A549 (cell line): ENCODE results near the gene CHAF1A. TPM values are rescaled to one million over a fixed set of nuclear protein-coding genes. Genes with fewer than 3 reads are reported as not detected.

Experiments used
- ATAC-seq, 2 experiments: fragments of 200-7000 bp in 1 of 2; fragments of >200 bp in 1 of 2; cut with Nextera tagmentation in 1 of 2; cut with Tn5 transposase in 1 of 2; 3 replicates each; pipeline versions ENCODE4 v1.8.0 to v1.9.1; 2018 to 2020; ENCODE audit warnings: mild to moderate bottlenecking in 1 of 2, moderate library complexity in 1 of 2
- CTCF ChIA-PET: fragments of 300-600 bp; sonication (Branson Sonifier 250); formaldehyde crosslinking; extraction: SDS; loops from one replicate; lab custom pipeline; 2021; ENCODE audit warnings: antibody characterized with exemption, inconsistent platforms; lab: Yijun Ruan, JAX
- POLR2A ChIA-PET: fragments of 350-600 bp; formaldehyde crosslinking; extraction: SDS; loops from one replicate; lab custom pipeline; 2021; ENCODE audit warnings: antibody characterized with exemption, inconsistent platforms; lab: Yijun Ruan, JAX
- DNase-seq, 2 experiments: peaks; one replicate each; pipeline versions ENCODE4 v3.0.0 to v3.0.0-alpha.2; 2011 to 2016; ENCODE audit warnings: low read depth in 1 of 2, low spot score in 1 of 2
- FAIRE-seq: peaks from 2 replicates; lab custom pipeline; 2011; peaks lifted over from hg19 to GRCh38; lab: Jason Lieb, UNC
- H3K27ac ChIP-seq, 2 experiments: fragments of >200 bp; sonication (Bioruptor Twin); formaldehyde crosslinking; 3 replicates each; pipeline ENCODE4 v1.5.1; 2016 to 2017
- H3K4me1 ChIP-seq: fragments of >200 bp; sonication (Bioruptor Twin); formaldehyde crosslinking; 3 replicates; pipeline ENCODE4 v1.6.1; 2016
- H3K4me2 ChIP-seq: fragments of >200 bp; sonication (Bioruptor Twin); formaldehyde crosslinking; 3 replicates; pipeline ENCODE4 v1.6.1; 2016
- H3K4me3 ChIP-seq: fragments of >200 bp; sonication (Bioruptor Twin); formaldehyde crosslinking; 3 replicates; pipeline ENCODE4 v1.5.1; 2016
- H3K9me3 ChIP-seq: fragments of >200 bp; sonication (Bioruptor Twin); formaldehyde crosslinking; 3 replicates; pipeline ENCODE4 v1.6.1; 2016
- BCL3 ChIP-seq: fragments of >200 bp; sonication (Bioruptor Twin); formaldehyde crosslinking; IDR thresholded peaks from 3 replicates; pipeline ENCODE4 v1.6.1; 2016
- BHLHE40 ChIP-seq: IDR thresholded peaks from 2 replicates; pipeline ENCODE4 v1.6.1; 2012; ENCODE audit warnings: low read depth, low read length, inconsistent platforms
- CBX8 ChIP-seq: fragments of 200-600 bp; sonication (generic); IDR thresholded peaks from 2 replicates; pipeline ENCODE4 v1.6.1; 2016
- CHD2 ChIP-seq: fragments of 150-350 bp; IDR thresholded peaks from 2 replicates; pipeline ENCODE4 v1.6.1; 2014; ENCODE audit warnings: low read length; ENCODE audit not compliant: partially characterized antibody
- CHD4 ChIP-seq: fragments of 200-600 bp; sonication (generic); IDR thresholded peaks from 2 replicates; pipeline ENCODE4 v1.6.1; 2016; ENCODE audit warnings: antibody characterized with exemption, mild to moderate bottlenecking, borderline replicate concordance
- CTCF ChIP-seq: fragments of >200 bp; sonication (Bioruptor Twin); formaldehyde crosslinking; IDR thresholded peaks from 3 replicates; pipeline ENCODE4 v1.5.1; 2016
- EHF ChIP-seq: fragments of 250-450 bp; sonication (Bioruptor Pico); IDR thresholded peaks from 2 replicates; pipeline ENCODE4 v1.5.0; 2020; ENCODE audit warnings: mild to moderate bottlenecking
- ELK1 ChIP-seq: fragments of 150-350 bp; IDR thresholded peaks from 2 replicates; pipeline ENCODE4 v1.6.1; 2014; ENCODE audit warnings: low read depth, mild to moderate bottlenecking, low read length
- ESRRA ChIP-seq: fragments of 150-350 bp; IDR thresholded peaks from 2 replicates; pipeline ENCODE4 v1.6.1; 2014; ENCODE audit warnings: mild to moderate bottlenecking, low read length, borderline replicate concordance
- FOSB ChIP-seq: fragments of 250-450 bp; sonication (Bioruptor Pico); IDR thresholded peaks from 2 replicates; pipeline ENCODE4 v1.5.0; 2020; ENCODE audit warnings: mild to moderate bottlenecking, moderate library complexity
- FOXS1 ChIP-seq: fragments of 250-450 bp; sonication (Bioruptor Pico); IDR thresholded peaks from 2 replicates; pipeline ENCODE4 v1.5.0; 2020; ENCODE audit warnings: mild to moderate bottlenecking, moderate library complexity
- HDAC2 ChIP-seq: fragments of 200-600 bp; sonication (generic); IDR thresholded peaks from 2 replicates; pipeline ENCODE4 v1.6.1; 2016
- HOXA7 ChIP-seq: fragments of 250-450 bp; sonication (Bioruptor Pico); IDR thresholded peaks from 2 replicates; pipeline ENCODE4 v1.5.0; 2020; ENCODE audit warnings: mild to moderate bottlenecking, moderate library complexity
- HOXB5 ChIP-seq: fragments of 250-450 bp; sonication (Bioruptor Pico); IDR thresholded peaks from 2 replicates; pipeline ENCODE4 v1.5.0; 2020; ENCODE audit warnings: mild to moderate bottlenecking, moderate library complexity
- JUN ChIP-seq, 2 experiments: fragments of >200 bp; sonication (Bioruptor Twin); formaldehyde crosslinking; IDR thresholded peaks; 2 replicates in 1 of 2; 3 replicates in 1 of 2; pipeline ENCODE4 v1.6.1; 2016 to 2017
- JUNB ChIP-seq: fragments of >200 bp; sonication (Bioruptor Twin); formaldehyde crosslinking; IDR thresholded peaks from 2 replicates; pipeline ENCODE4 v1.6.1; 2016
- KDM1A ChIP-seq: fragments of 200-600 bp; sonication (generic); IDR thresholded peaks from 2 replicates; pipeline ENCODE4 v1.6.1; 2016; ENCODE audit warnings: low read depth, mild to moderate bottlenecking
- KDM5A ChIP-seq: fragments of 200-600 bp; sonication (generic); IDR thresholded peaks from 2 replicates; pipeline ENCODE4 v1.6.1; 2016; ENCODE audit warnings: antibody characterized with exemption, mild to moderate bottlenecking
- MAX ChIP-seq: IDR thresholded peaks from 2 replicates; pipeline ENCODE4 v1.6.1; 2012
- NPAS2 ChIP-seq: fragments of 250-450 bp; sonication (Bioruptor Pico); IDR thresholded peaks from 2 replicates; pipeline ENCODE4 v1.8.0; 2022; ENCODE audit warnings: mild to moderate bottlenecking, moderate library complexity, borderline replicate concordance
- NR3C1 ChIP-seq: fragments of >200 bp; sonication (Bioruptor Twin); formaldehyde crosslinking; IDR thresholded peaks from 3 replicates; pipeline ENCODE4 v1.6.1; 2017
- PHF8 ChIP-seq: fragments of 200-600 bp; sonication (generic); IDR thresholded peaks from 2 replicates; pipeline ENCODE4 v1.6.1; 2016; ENCODE audit warnings: low read depth, mild to moderate bottlenecking, antibody characterized with exemption, moderate library complexity, borderline replicate concordance
- POLR2AphosphoS2 ChIP-seq: conservative IDR thresholded peaks from 2 replicates; pipeline ENCODE4 v1.6.1; 2012; ENCODE audit warnings: low read length, improper control_type of control experiment, inconsistent platforms
- RARB ChIP-seq: fragments of 250-450 bp; sonication (Bioruptor Pico); IDR thresholded peaks from 2 replicates; pipeline ENCODE4 v1.8.0; 2021; ENCODE audit warnings: mild to moderate bottlenecking, moderate library complexity
- TFCP2L1 ChIP-seq: fragments of 250-450 bp; sonication (Bioruptor Pico); IDR thresholded peaks from 2 replicates; pipeline ENCODE4 v1.5.0; 2021; ENCODE audit warnings: mild to moderate bottlenecking
- TP53 ChIP-seq: fragments of 250-450 bp; sonication (Bioruptor Pico); IDR thresholded peaks from 2 replicates; pipeline ENCODE4 v1.5.0; 2021; ENCODE audit warnings: mild to moderate bottlenecking, moderate library complexity
- USF2 ChIP-seq: fragments of 450-650 bp; IDR thresholded peaks from 2 replicates; pipeline ENCODE4 v1.6.1; 2014; ENCODE audit warnings: antibody characterized with exemption
- ZC3H11A ChIP-seq: fragments of 450-650 bp; IDR thresholded peaks from 2 replicates; pipeline ENCODE4 v1.6.1; 2014; ENCODE audit warnings: antibody characterized with exemption, mild to moderate bottlenecking
- ZFP36 ChIP-seq: fragments of 450-650 bp; IDR thresholded peaks from 2 replicates; pipeline ENCODE4 v1.6.1; 2014; ENCODE audit warnings: borderline replicate concordance; ENCODE audit not compliant: partially characterized antibody
- WGBS: methylation state at CpG from one replicate; pipeline ENCODE4 v1.1.6; 2017; ENCODE audit errors: missing lambda C conversion rate; 5-methylcytosine and 5-hydroxymethylcytosine counted together
- polyA plus RNA-seq, 4 experiments: library from polyadenylated mRNA; depleted of rRNA in 3 of 4; stranded (reverse); fragments of >200 nt; fragmentation: RNase III in 1 of 4; extraction: RNeasy Plus Mini Kit Qiagen cat#74134 plus additional on column Dnase treatment in 1 of 4; gene quantifications; 2 replicates in 3 of 4; 3 replicates in 1 of 4; pipeline ENCODE4 v1.2.3, GENCODE V29; 2011 to 2017

The CHAF1A gene
- polyA plus RNA-seq, 2 of the 4 experiments (the other 2 are of a cell fraction) = 15.6 to 28.0 TPM

GRCh38 chr19:4401769-4402170 lies 670 bp upstream of the CHAF1A start:
- TF ChIP-seq ZFP36 (no peak), FOXS1 (no peak), USF2 (no peak), CHD4 (no peak), HDAC2 (no peak), TP53 (CRISPR knock-in tag) (no peak), TFCP2L1 (no peak), BHLHE40 (no peak)
- DNase-seq (no peak), ATAC-seq (no peak), FAIRE-seq (no peak)
- Histone ChIP-seq H3K4me2 (peak overlapping the region; percentile 99), H3K9me3 (no peaks in the 10 kb centered on the region), H3K27ac (peak overlapping the region; percentile 65 to 68; a peak in 5 of 6 replicates), H3K4me1 (peaks cover 26% of the 10 kb centered on the region), H3K4me3 (peak overlapping the region; percentile 47)
- ChIA-PET POLR2A (interaction anchor here (1.0 to 1.3 kb wide), 4 partner anchors 14 to 155 kb away, joined by 3 to 4 read pairs (median 4); partner anchors contain the start of genes MPND and YJU2), CTCF (interaction anchor here (1.0 to 3.0 kb wide), 7 partner anchors 15 to 49 kb away, joined by 3 to 51 read pairs (median 26); no protein-coding TSS in a partner anchor)
- 8% methylated on average over 8 of the region's 8 CpGs for WGBS

GRCh38 chr19:4403005-4403761 lies 743 bp downstream of the CHAF1A start:
- ChIA-PET POLR2A (interaction anchor here (1.3 kb wide), 2 partner anchors 13 to 29 kb away, joined by 3 to 4 read pairs; no protein-coding TSS in a partner anchor), CTCF (no interaction called here)
- Histone ChIP-seq H3K4me1 (peaks cover 26% of the 10 kb centered on the region), H3K9me3 (no peaks in the 10 kb centered on the region), H3K27ac (peak overlapping the region; percentile 87 to 98), H3K4me3 (peak overlapping the region; percentile 91), H3K4me2 (peak overlapping the region; percentile 99)
- no peak for FAIRE-seq
- ATAC-seq = no peak
- peak in 1 of 2 experiments; percentile 11 for DNase-seq
- TF ChIP-seq CHD2 (no peak), EHF (CRISPR knock-in tag) (no peak), POLR2AphosphoS2 (no peak), BCL3 (no peak), ESRRA (no peak), ELK1 (no peak), FOXS1 (no peak), RARB (CRISPR knock-in tag) (no peak), FOSB (CRISPR knock-in tag) (no peak), BHLHE40 (no peak), MAX (no peak), TP53 (CRISPR knock-in tag) (no peak), TFCP2L1 (no peak), NR3C1 (no peak), JUNB (no peak), HOXB5 (CRISPR knock-in tag) (no peak), JUN (IDR thresholded peaks at IDR 0.05) (no peak)
- WGBS = 9% methylated on average over 19 of the region's 32 CpGs

GRCh38 chr19:4405977-4406376 lies 3.5 kb downstream of the CHAF1A start:
- no peaks in the 10 kb centered on the region for H3K9me3 ChIP-seq
- H3K27ac ChIP-seq = no peak overlapping the region
- H3K4me2 ChIP-seq = no peak overlapping the region
- WGBS = 87% methylated on average over 8 of the region's 8 CpGs
- FAIRE-seq (no peak), ATAC-seq (no peak), DNase-seq (no peak)
- peaks cover 23% of the 10 kb centered on the region for H3K4me1 ChIP-seq
- H3K4me3 ChIP-seq = no peak overlapping the region
- ChIA-PET POLR2A (no interaction called here), CTCF (no interaction called here)
- no peak for TF ChIP-seq NPAS2
- TF ChIP-seq TP53 (CRISPR knock-in tag) = no peak
- TF ChIP-seq USF2 = no peak
- no peak for TF ChIP-seq PHF8
- TF ChIP-seq CBX8 = no peak
- no peak for TF ChIP-seq JUNB
- no peak for TF ChIP-seq HOXA7 (CRISPR knock-in tag)
- TF ChIP-seq CTCF = no peak
- TF ChIP-seq ZC3H11A = no peak
- TF ChIP-seq KDM5A = no peak
- no peak for TF ChIP-seq KDM1A
